Measurements from ENCODE around the gene IFIT1B. TPM values are rescaled to one million over a fixed set of nuclear protein-coding genes. Genes with fewer than 3 reads are reported as not detected.
A peak's percentile ranks its signal among the peaks of the same experiment; 100 is the strongest.

Gene IFIT1B
- total and polyA plus RNA-seq, 2 of the 8 experiments (the other 6 are each of a cell fraction or from before 2014, with no cell fraction given), result not detected

DNA sequence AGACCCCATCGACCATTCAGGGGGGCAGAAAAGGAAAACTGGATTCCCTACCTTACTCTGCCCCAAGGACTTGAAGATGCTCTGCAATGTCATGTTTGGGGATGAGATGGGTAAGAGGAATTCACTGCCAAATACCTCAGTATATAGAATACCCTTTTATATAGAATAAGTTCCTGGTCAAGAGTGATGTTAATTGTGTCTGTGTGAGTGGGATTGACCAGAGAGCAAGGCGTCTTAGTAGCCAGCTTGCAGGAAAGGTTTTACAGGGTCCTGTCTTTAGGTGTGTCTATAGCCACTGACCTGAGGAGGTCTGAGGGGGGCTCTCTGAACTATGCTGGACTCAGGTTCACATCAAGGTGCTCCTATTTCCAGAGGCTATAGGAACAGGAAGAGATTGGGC is 48.7 kb upstream of the IFIT1B start:
- Histone ChIP-seq H2AFZ (ENCODE audit: low read length) (no peak overlapping the region), H2AK5ac (ENCODE audit: low read depth, low read length) (0 out of 2 replicates have a peak overlapping the region, but pooled peaks have one; percentile 17), H3K79me1 (ENCODE audit: low read depth, low read length) (no peaks in the 10 kb centered on the region), H4K5ac (ENCODE audit: insufficient read length, low read depth, low read length) (no peak overlapping the region), H3K23ac (ENCODE audit: insufficient read length) (no peak overlapping the region), H3K79me2 (ENCODE audit: control insufficient read depth in 1 of 2, insufficient read depth in 2 of 2, low read length in 2 of 2) (no peaks in the 10 kb centered on the region), H3K14ac (ENCODE audit: insufficient read length) (no peak overlapping the region), H3K27me3 (replicated peaks in 1 of 4; ENCODE audit: control insufficient read depth in 3 of 4, extremely low read depth in 1 of 4, insufficient read depth in 3 of 4, low read length in 3 of 4) (no peaks in the 10 kb centered on the region), H3K4ac (replicated peaks; ENCODE audit: insufficient read length, low read depth, low read length) (no peak overlapping the region), H2BK12ac (ENCODE audit: low read depth, low read length) (no peak overlapping the region), H2BK120ac (replicated peaks; ENCODE audit: low read depth, low read length) (peak overlapping the region; percentile 93), H3K18ac (ENCODE audit: extremely low read depth, low read length) (no peak overlapping the region), H3K27ac (ENCODE audit: low read depth, low read length) (no peak overlapping the region), H3K36me3 (ENCODE audit: control insufficient read depth in 2 of 4, insufficient read depth in 4 of 4, low read length in 3 of 4) (no peaks in the 10 kb centered on the region), H4K8ac (ENCODE audit: extremely low read depth, insufficient read depth, low read length) (no peak overlapping the region), H2BK20ac (ENCODE audit: low read length) (peak overlapping the region; percentile 87), H3K56ac (replicated peaks; ENCODE audit: insufficient read length, low read depth, low read length) (no peak overlapping the region), H2BK5ac (ENCODE audit: low read depth, low read length) (peak overlapping the region; percentile 73; the same call in 1 of the 2 replicates), H3K9me3 (ENCODE audit: insufficient read depth in 2 of 2, low read depth in 1 of 2, low read length in 1 of 2) (no peaks in the 10 kb centered on the region), H3K4me3 (ENCODE audit: extremely low read depth in 1 of 4, insufficient read depth in 2 of 4, low read depth in 3 of 4, low read length in 4 of 4) (no peak overlapping the region), H3K4me2 (ENCODE audit: insufficient read depth in 1 of 2, low read depth in 2 of 2, low read length in 2 of 2) (no peak overlapping the region), H2BK15ac (ENCODE audit: low read length) (no peak overlapping the region), H3K4me1 (replicated peaks in 1 of 4; ENCODE audit: control insufficient read depth in 3 of 4, insufficient read depth in 4 of 4, low read length in 3 of 4) (peaks cover 7 to 26% (median 10%) of the 10 kb centered on the region in 4 experiments; a peak in 6 of 7 replicates), H4K20me1 (replicated peaks in 1 of 2; ENCODE audit: control insufficient read depth in 1 of 2, insufficient read depth in 2 of 2, low read length in 2 of 2) (no peaks in the 10 kb centered on the region), H3K9ac (replicated peaks in 1 of 4; ENCODE audit: extremely low read depth in 1 of 4, low read depth in 3 of 4, low read length in 3 of 4) (no peak overlapping the region), H3K23me2 (ENCODE audit: low read depth, low read length) (0 out of 2 replicates have a peak, but pooled peaks cover 3% of the 10 kb centered on the region), H4K91ac (replicated peaks; ENCODE audit: insufficient read length, low read length) (no peak overlapping the region)
- 81% methylated on average over 2 of the region's 2 CpGs; no CpG with 5 or more reads in 1 of the 2 experiments for WGBS, 2 experiments (ENCODE audit: extremely low coverage in 1 of 2, insufficient coverage in 1 of 2, insufficient read length in 1 of 2, insufficient replicate concordance in 2 of 2, low coverage in 1 of 2, low lambda C conversion rate in 2 of 2, missing lambda C conversion rate in 1 of 2)
- DNase-seq (ENCODE audit: low read depth in 1 of 2, low spot score in 2 of 2) (no peak), FAIRE-seq (no peak)
- TF ChIP-seq TEAD4 (IDR thresholded peaks at IDR 0.05; ENCODE audit: low read depth, low read length) (no peak), RNF2 (IDR thresholded peaks at IDR 0.05; ENCODE audit: borderline replicate concordance, low read depth, low read length, missing control alignments, poor library complexity, severe bottlenecking) (no peak), SP2 (IDR thresholded peaks at IDR 0.05; ENCODE audit: low read length) (no peak), SP1 (IDR thresholded peaks at IDR 0.05; ENCODE audit: low read depth, low read length) (no peak), RAD21 (IDR thresholded peaks at IDR 0.05 in 1 of 2, conservative IDR thresholded peaks at IDR 0.05 in 1 of 2; ENCODE audit: low read depth in 2 of 2, low read length in 2 of 2) (no peak)
- TF ChIP-seq, protein P1, sequence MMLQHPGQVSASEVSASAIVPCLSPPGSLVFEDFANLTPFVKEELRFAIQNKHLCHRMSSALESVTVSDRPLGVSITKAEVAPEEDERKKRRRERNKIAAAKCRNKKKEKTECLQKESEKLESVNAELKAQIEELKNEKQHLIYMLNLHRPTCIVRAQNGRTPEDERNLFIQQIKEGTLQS (IDR thresholded peaks at IDR 0.05; ENCODE audit: insufficient read depth, low read depth, low read length), result no peak
- ChIA-PET POLR2A (ENCODE audit: partially characterized antibody) (no interaction called here), CTCF (ENCODE audit: partially characterized antibody) (no interaction called here)

Data from H1 (cell line).